PC-3 (cell line): Measurements from ENCODE around the gene OSMR.

Source experiments
- EZH2 ChIP-seq: fragments of 300-600 bp; sonication (generic); IDR thresholded peaks from one replicate; pipeline ENCODE4 v1.6.1; 2017; ENCODE audit warnings: antibody characterized with exemption, mild to moderate bottlenecking, low read length; ENCODE audit not compliant: unreplicated experiment
- EZH2phosphoT487 ChIP-seq: fragments of 300-600 bp; sonication (generic); IDR thresholded peaks from 2 replicates; pipeline ENCODE4 v1.6.1; 2018; ENCODE audit warnings: mild to moderate bottlenecking, antibody characterized with exemption, low read length, borderline replicate concordance
- TF ChIP-seq, protein P1 (sequence below): fragments of 300-600 bp; sonication (generic); conservative IDR thresholded peaks from 2 replicates; pipeline ENCODE4 v1.5.1; 2017; ENCODE audit warnings: antibody characterized with exemption, low read depth, mild to moderate bottlenecking, low read length

DNA sequence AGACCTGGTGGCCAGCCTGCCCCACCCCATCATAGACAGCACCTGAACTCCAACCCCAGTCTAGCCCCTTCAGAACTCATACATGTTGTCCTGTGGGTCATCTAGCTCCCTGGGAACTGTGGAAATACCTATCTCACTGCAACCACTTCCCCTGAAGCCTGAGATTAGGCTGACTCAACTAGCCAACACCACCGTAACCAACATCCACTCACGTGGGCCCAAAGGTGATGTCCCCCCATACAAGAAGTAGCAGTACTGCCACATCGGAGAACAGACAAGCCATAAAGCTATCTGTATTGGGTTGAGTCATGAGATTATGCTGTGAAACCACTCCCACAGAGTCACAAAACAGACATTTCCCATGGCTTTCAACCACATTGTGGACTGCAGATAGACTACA, 46.6 kb downstream of the OSMR start:
- TF ChIP-seq, protein P1, sequence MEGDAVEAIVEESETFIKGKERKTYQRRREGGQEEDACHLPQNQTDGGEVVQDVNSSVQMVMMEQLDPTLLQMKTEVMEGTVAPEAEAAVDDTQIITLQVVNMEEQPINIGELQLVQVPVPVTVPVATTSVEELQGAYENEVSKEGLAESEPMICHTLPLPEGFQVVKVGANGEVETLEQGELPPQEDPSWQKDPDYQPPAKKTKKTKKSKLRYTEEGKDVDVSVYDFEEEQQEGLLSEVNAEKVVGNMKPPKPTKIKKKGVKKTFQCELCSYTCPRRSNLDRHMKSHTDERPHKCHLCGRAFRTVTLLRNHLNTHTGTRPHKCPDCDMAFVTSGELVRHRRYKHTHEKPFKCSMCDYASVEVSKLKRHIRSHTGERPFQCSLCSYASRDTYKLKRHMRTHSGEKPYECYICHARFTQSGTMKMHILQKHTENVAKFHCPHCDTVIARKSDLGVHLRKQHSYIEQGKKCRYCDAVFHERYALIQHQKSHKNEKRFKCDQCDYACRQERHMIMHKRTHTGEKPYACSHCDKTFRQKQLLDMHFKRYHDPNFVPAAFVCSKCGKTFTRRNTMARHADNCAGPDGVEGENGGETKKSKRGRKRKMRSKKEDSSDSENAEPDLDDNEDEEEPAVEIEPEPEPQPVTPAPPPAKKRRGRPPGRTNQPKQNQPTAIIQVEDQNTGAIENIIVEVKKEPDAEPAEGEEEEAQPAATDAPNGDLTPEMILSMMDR, result no peak
- TF ChIP-seq EZH2 (no peak), EZH2phosphoT487 (no peak)
